Activated T-cell treated with anti-CD3 and anti-CD28 coated beads, Interleukin-2, amount 50 U/mL, for 72 hours (primary cell): ENCODE data around the gene RNF217. TPM values are rescaled to one million over a fixed set of nuclear protein-coding genes. Genes with fewer than 3 reads are reported as not detected.
"Not testable (repeated sequence)": the region's sequence is repeated elsewhere in the genome, so short reads cannot be mapped to it uniquely, and the experiment has no call there.

Source experiments
- ATAC-seq, 2 donors: fragments of 150-1000 bp; cut with Tn5 transposase; replicated peaks in 1 of 2; 2 replicates each; pipeline ENCODE4 v1.10.0; 2021; ENCODE audit warnings: moderate library complexity in 2 of 2, mild to moderate bottlenecking in 1 of 2
- DNase-seq, 2 donors: peaks; one replicate each; pipeline ENCODE4 v3.0.0; 2021 to 2022; ENCODE audit warnings: mixed read lengths in 1 of 2
- H3K27ac Mint-ChIP-seq: one replicate; pipeline ENCODE4 v1.8.0; 2022; ENCODE audit warnings: mild to moderate bottlenecking, moderate library complexity, mixed read lengths
- H3K27me3 Mint-ChIP-seq: one replicate; pipeline ENCODE4 v1.8.0; 2022; ENCODE audit warnings: low read depth, mixed read lengths
- H3K36me3 Mint-ChIP-seq, 2 donors: one replicate each; pipeline ENCODE4 v1.8.0; 2022; ENCODE audit warnings: mixed read lengths in 2 of 2, mild to moderate bottlenecking in 1 of 2; ENCODE audit not compliant: insufficient read depth in 2 of 2
- H3K4me1 Mint-ChIP-seq: one replicate; pipeline ENCODE4 v1.8.0; 2022; ENCODE audit warnings: low read depth, mixed read lengths
- H3K4me3 Mint-ChIP-seq, 2 donors: one replicate each; pipeline ENCODE4 v1.8.0; 2022; ENCODE audit warnings: mild to moderate bottlenecking in 2 of 2, mixed read lengths in 2 of 2, moderate library complexity in 2 of 2
- H3K9me3 Mint-ChIP-seq, 2 donors: one replicate each; pipeline ENCODE4 v1.8.0; 2022; ENCODE audit warnings: mixed read lengths in 2 of 2
- total RNA-seq, 2 donors: library from RNA; stranded (reverse); gene quantifications; one replicate each; pipeline ENCODE4 v1.2.3, GENCODE V29; 2022

Gene RNF217
- total RNA-seq = 1 to 10 TPM; 1.2 to 1.9 TPM

GRCh38 chr6:124961777-124962638 lies at the start of gene RNF217:
Gene RNF217, plus strand, starts transcription at chr6:124962437. Its CDS starts 108 bp downstream, at chr6:124962545.
- peak; percentile 20 to 36 for DNase-seq
- peak; percentile 71 to 74 for ATAC-seq
- peak within 1 kb of the TSS; percentile 83 to 90 for H3K4me3 Mint-ChIP-seq
- H3K9me3 Mint-ChIP-seq = peaks cover 0 to 2% of the 10 kb centered on the region in 2 donors
- H3K27me3 Mint-ChIP-seq = peaks cover 72% of the 10 kb centered on the region
- H3K27ac Mint-ChIP-seq = no peak within 1 kb of the TSS
- H3K4me1 Mint-ChIP-seq = peaks cover 38% of the 10 kb centered on the region
- peaks cover 3 to 4% of the 10 kb centered on the region in 2 donors for H3K36me3 Mint-ChIP-seq

GRCh38 chr6:124913056-124913455 lies 49.2 kb upstream of the RNF217 start:
- DNase-seq = no peak
- ATAC-seq = no peak
- Mint-ChIP-seq H3K27me3 (peaks cover 9% of the 10 kb centered on the region), H3K36me3 (peaks cover 0 to 2% of the 10 kb centered on the region in 2 donors), H3K9me3 (no peaks in the 10 kb centered on the region), H3K4me1 (no peaks in the 10 kb centered on the region), H3K4me3 (no peak overlapping the region), H3K27ac (no peak overlapping the region)

- Mint-ChIP-seq H3K4me3 (no peak overlapping the region), H3K36me3 (peaks cover 0 to 6% of the 10 kb centered on the region in 2 donors), H3K4me1 (no peaks in the 10 kb centered on the region), H3K9me3 (peaks cover 4 to 7% of the 10 kb centered on the region in 2 donors), H3K27ac (no peak overlapping the region), H3K27me3 (peaks cover 4% of the 10 kb centered on the region)
- ATAC-seq = no peak
- DNase-seq = no peak
Observed at GRCh38 chr6:124917769-124918168, 44.5 kb upstream of the RNF217 start.

- not testable (repeated sequence) for H3K36me3 Mint-ChIP-seq, DNase-seq, ATAC-seq, H3K4me1 Mint-ChIP-seq, H3K9me3 Mint-ChIP-seq, H3K27me3 Mint-ChIP-seq, H3K27ac Mint-ChIP-seq, H3K4me3 Mint-ChIP-seq
Observed at GRCh38 chr6:124919703-124920102, 42.5 kb upstream of the RNF217 start.

GRCh38 chr6:124924333-124924759 lies 37.9 kb upstream of the RNF217 start:
- H3K27ac Mint-ChIP-seq = no peak overlapping the region
- peaks cover 0 to 4% of the 10 kb centered on the region in 2 donors for H3K36me3 Mint-ChIP-seq
- no peak overlapping the region for H3K4me3 Mint-ChIP-seq
- ATAC-seq (no peak), DNase-seq (no peak)
- no peaks in the 10 kb centered on the region for H3K27me3 Mint-ChIP-seq
- peaks cover 4 to 8% of the 10 kb centered on the region in 2 donors for H3K9me3 Mint-ChIP-seq
- no peaks in the 10 kb centered on the region for H3K4me1 Mint-ChIP-seq

GRCh38 chr6:124926435-124926834 lies 35.8 kb upstream of the RNF217 start:
- Mint-ChIP-seq H3K4me3 (no peak overlapping the region), H3K27me3 (no peaks in the 10 kb centered on the region), H3K4me1 (no peaks in the 10 kb centered on the region), H3K36me3 (peaks cover 0 to 1% of the 10 kb centered on the region in 2 donors), H3K9me3 (peaks cover under 1 to 3% of the 10 kb centered on the region in 2 donors), H3K27ac (no peak overlapping the region)
- ATAC-seq (no peak), DNase-seq (no peak)

GRCh38 chr6:124927806-124928205 lies 34.4 kb upstream of the RNF217 start:
- no peak for ATAC-seq
- no peak overlapping the region for H3K27ac Mint-ChIP-seq
- no peaks in the 10 kb centered on the region for H3K27me3 Mint-ChIP-seq
- DNase-seq = no peak
- peaks cover 0 to 2% of the 10 kb centered on the region in 2 donors for H3K9me3 Mint-ChIP-seq
- H3K4me3 Mint-ChIP-seq = no peak overlapping the region
- H3K36me3 Mint-ChIP-seq = no peaks in the 10 kb centered on the region
- H3K4me1 Mint-ChIP-seq = no peaks in the 10 kb centered on the region

- Mint-ChIP-seq H3K27me3 (no peaks in the 10 kb centered on the region), H3K4me3 (no peak overlapping the region), H3K9me3 (no peaks in the 10 kb centered on the region)
Observed at GRCh38 chr6:124928851-124929250, 33.4 kb upstream of the RNF217 start.

GRCh38 chr6:124937645-124938044 lies 24.6 kb upstream of the RNF217 start:
- H3K36me3 Mint-ChIP-seq = no peaks in the 10 kb centered on the region
- H3K4me1 Mint-ChIP-seq = no peaks in the 10 kb centered on the region
- ATAC-seq = no peak
- DNase-seq = no peak
- H3K9me3 Mint-ChIP-seq = peaks cover 0 to 1% of the 10 kb centered on the region in 2 donors
- no peak overlapping the region for H3K27ac Mint-ChIP-seq
- no peak overlapping the region for H3K4me3 Mint-ChIP-seq
- no peaks in the 10 kb centered on the region for H3K27me3 Mint-ChIP-seq

More at GRCh38 chr6:124928851-124929250, 33.4 kb upstream of the RNF217 start:
- Mint-ChIP-seq H3K4me1 (no peaks in the 10 kb centered on the region), H3K36me3 (no peaks in the 10 kb centered on the region), H3K27ac (no peak overlapping the region)
- DNase-seq (no peak), ATAC-seq (no peak)

GRCh38 chr6:124941259-124941658 lies 21.0 kb upstream of the RNF217 start:
- no peak overlapping the region for H3K4me3 Mint-ChIP-seq
- ATAC-seq (no peak), DNase-seq (no peak)
- no peak overlapping the region for H3K27ac Mint-ChIP-seq
- no peaks in the 10 kb centered on the region for H3K36me3 Mint-ChIP-seq
- H3K4me1 Mint-ChIP-seq = no peaks in the 10 kb centered on the region
- no peaks in the 10 kb centered on the region for H3K27me3 Mint-ChIP-seq
- H3K9me3 Mint-ChIP-seq = no peaks in the 10 kb centered on the region

- no peak overlapping the region for H3K27ac Mint-ChIP-seq
- no peak overlapping the region for H3K4me3 Mint-ChIP-seq
- DNase-seq (no peak), ATAC-seq (no peak)
- H3K4me1 Mint-ChIP-seq = peaks cover 7% of the 10 kb centered on the region
- no peaks in the 10 kb centered on the region for H3K9me3 Mint-ChIP-seq
- H3K27me3 Mint-ChIP-seq = peaks cover 9% of the 10 kb centered on the region
- no peaks in the 10 kb centered on the region for H3K36me3 Mint-ChIP-seq
Observed at GRCh38 chr6:124943658-124944057, 18.6 kb upstream of the RNF217 start.

- peaks cover 16% of the 10 kb centered on the region for H3K27me3 Mint-ChIP-seq
- no peaks in the 10 kb centered on the region for H3K36me3 Mint-ChIP-seq
- DNase-seq = no peak
- ATAC-seq = no peak
- no peak overlapping the region for H3K27ac Mint-ChIP-seq
- H3K4me3 Mint-ChIP-seq = no peak overlapping the region
- H3K4me1 Mint-ChIP-seq = peaks cover 7% of the 10 kb centered on the region
- H3K9me3 Mint-ChIP-seq = no peaks in the 10 kb centered on the region
Observed at GRCh38 chr6:124947971-124948451, 14.2 kb upstream of the RNF217 start.

GRCh38 chr6:124949706-124950105 lies 12.5 kb upstream of the RNF217 start:
- H3K27ac Mint-ChIP-seq = no peak overlapping the region
- ATAC-seq = no peak

More at GRCh38 chr6:124949706-124950105, 12.5 kb upstream of the RNF217 start:
- DNase-seq = no peak
- H3K27me3 Mint-ChIP-seq = peaks cover 16% of the 10 kb centered on the region
- peaks cover 7% of the 10 kb centered on the region for H3K4me1 Mint-ChIP-seq
- H3K9me3 Mint-ChIP-seq = no peaks in the 10 kb centered on the region
- no peaks in the 10 kb centered on the region for H3K36me3 Mint-ChIP-seq
- no peak overlapping the region for H3K4me3 Mint-ChIP-seq
